Measurements from ENCODE around the gene MME.
A peak's percentile ranks its signal among the peaks of the same experiment; 100 is the strongest.

The MME gene

GRCh38 chr3:155079746-155080487 is at the start of gene MME:
Gene MME, plus strand, starts transcription at chr3:155080319. Its CDS starts 3,849 bp downstream, at chr3:155084168.
- DNase-seq (ENCODE audit: low spot score): peak; percentile 75

GRCh38 chr3:155031186-155031585 is 48.9 kb upstream of the MME start:
- DNase-seq (ENCODE audit: low spot score): no peak

GRCh38 chr3:155032918-155033317 is 47.2 kb upstream of the MME start:
- DNase-seq (ENCODE audit: low spot score): no peak

GRCh38 chr3:155034786-155035185 is 45.3 kb upstream of the MME start:
- DNase-seq (ENCODE audit: low spot score): no peak

GRCh38 chr3:155035553-155035952 is 44.6 kb upstream of the MME start:
- DNase-seq (ENCODE audit: low spot score): no peak

GRCh38 chr3:155037508-155038202 is 42.5 kb upstream of the MME start:
- DNase-seq (ENCODE audit: low spot score): no peak

GRCh38 chr3:155038203-155038554 is 41.9 kb upstream of the MME start:
- no peak for DNase-seq (ENCODE audit: low spot score)

- DNase-seq (ENCODE audit: low spot score): no peak
Observed at GRCh38 chr3:155046935-155047334, 33.2 kb upstream of the MME start.

- DNase-seq (ENCODE audit: low spot score): no peak
Observed at GRCh38 chr3:155047672-155048071, 32.4 kb upstream of the MME start.

- DNase-seq (ENCODE audit: low spot score): no peak
Observed at GRCh38 chr3:155049959-155050358, 30.2 kb upstream of the MME start.

GRCh38 chr3:155052470-155052869 is 27.6 kb upstream of the MME start:
- DNase-seq (ENCODE audit: low spot score): no peak

- no peak for DNase-seq (ENCODE audit: low spot score)
Observed at GRCh38 chr3:155053756-155054155, 26.4 kb upstream of the MME start.

GRCh38 chr3:155064920-155065319 is 15.2 kb upstream of the MME start:
- no peak for DNase-seq (ENCODE audit: low spot score)

- no peak for DNase-seq (ENCODE audit: low spot score)
Observed at GRCh38 chr3:155065537-155065936, 14.6 kb upstream of the MME start.

GRCh38 chr3:155069729-155070128 is 10.4 kb upstream of the MME start:
- DNase-seq (ENCODE audit: low spot score): no peak

GRCh38 chr3:155070316-155070715 is 9.8 kb upstream of the MME start:
- no peak for DNase-seq (ENCODE audit: low spot score)

GRCh38 chr3:155070932-155071387 is 9.2 kb upstream of the MME start:
- no peak for DNase-seq (ENCODE audit: low spot score)

- no peak for DNase-seq (ENCODE audit: low spot score)
Observed at GRCh38 chr3:155075200-155075599, 4.9 kb upstream of the MME start.

GRCh38 chr3:155076888-155077287 is 3.2 kb upstream of the MME start:
- no peak for DNase-seq (ENCODE audit: low spot score)

- no peak for DNase-seq (ENCODE audit: low spot score)
Observed at GRCh38 chr3:155078711-155079467, 1.2 kb upstream of the MME start.

- DNase-seq (ENCODE audit: low spot score): peak; percentile 60
Observed at GRCh38 chr3:155079468-155079745, 712 bp upstream of the MME start.

GRCh38 chr3:155080692-155081091 is 573 bp downstream of the MME start:
- DNase-seq (ENCODE audit: low spot score): no peak

- DNase-seq (ENCODE audit: low spot score): no peak
Observed at GRCh38 chr3:155083313-155083905, 3.3 kb downstream of the MME start.

Data from D341Med (cell line).